SK-N-MC (cell line): Measurements from ENCODE around the gene HSF2BP.
"Not testable (repeated sequence)": the region's sequence is repeated elsewhere in the genome, so short reads cannot be mapped to it uniquely, and the experiment has no call there.

Experiments used
- DNase-seq: peaks from one replicate; pipeline ENCODE4 v3.0.0-alpha.2; 2011; ENCODE audit warnings: low read depth, low spot score
- H3K27ac ChIP-seq: fragments of 200-600 bp; sonication (generic); 2 replicates; pipeline ENCODE4 v1.5.1; 2016; ENCODE audit warnings: mixed run types
- H3K36me3 ChIP-seq: fragments of 200-600 bp; sonication (generic); 2 replicates; pipeline ENCODE4 v1.6.1; 2017; ENCODE audit warnings: antibody characterized with exemption, low read length, mixed read lengths; ENCODE audit not compliant: insufficient read depth
- H3K4me3 ChIP-seq: fragments of 200-600 bp; sonication (generic); 2 replicates; pipeline ENCODE4 v1.5.1; 2016
- H3K9ac ChIP-seq: fragments of 200-600 bp; sonication (generic); 2 replicates; pipeline ENCODE4 v1.8.0; 2017; ENCODE audit warnings: mixed run types, mixed read lengths; ENCODE audit not compliant: insufficient read length
- H3K9me3 ChIP-seq: fragments of 200-600 bp; sonication (generic); 2 replicates; pipeline ENCODE4 v1.6.1; 2017; ENCODE audit warnings: low read depth, mild to moderate bottlenecking, antibody characterized with exemption, low read length, moderate library complexity, mixed read lengths

The HSF2BP gene

GRCh38 chr21:43503892-43504291, 155.4 kb downstream of the HSF2BP start:
- not testable (repeated sequence) for H3K4me3 ChIP-seq, H3K36me3 ChIP-seq, H3K27ac ChIP-seq, H3K9ac ChIP-seq, DNase-seq, H3K9me3 ChIP-seq

- DNase-seq, H3K36me3 ChIP-seq, H3K27ac ChIP-seq, H3K9ac ChIP-seq, H3K9me3 ChIP-seq, H3K4me3 ChIP-seq: not testable (repeated sequence)
Measured at GRCh38 chr21:43503075-43503750, 156.1 kb downstream of the HSF2BP start.

- H3K27ac ChIP-seq, H3K36me3 ChIP-seq, H3K9me3 ChIP-seq, H3K4me3 ChIP-seq, DNase-seq, H3K9ac ChIP-seq: not testable (repeated sequence)
Measured at GRCh38 chr21:43502407-43503071, 156.7 kb downstream of the HSF2BP start.

- H3K36me3 ChIP-seq, H3K27ac ChIP-seq, H3K9ac ChIP-seq, H3K4me3 ChIP-seq, H3K9me3 ChIP-seq, DNase-seq: not testable (repeated sequence)
Measured at GRCh38 chr21:43498924-43499323, 160.4 kb downstream of the HSF2BP start.

- DNase-seq, H3K9ac ChIP-seq, H3K9me3 ChIP-seq, H3K4me3 ChIP-seq, H3K27ac ChIP-seq, H3K36me3 ChIP-seq: not testable (repeated sequence)
Measured at GRCh38 chr21:43498065-43498464, 161.2 kb downstream of the HSF2BP start.

DNA sequence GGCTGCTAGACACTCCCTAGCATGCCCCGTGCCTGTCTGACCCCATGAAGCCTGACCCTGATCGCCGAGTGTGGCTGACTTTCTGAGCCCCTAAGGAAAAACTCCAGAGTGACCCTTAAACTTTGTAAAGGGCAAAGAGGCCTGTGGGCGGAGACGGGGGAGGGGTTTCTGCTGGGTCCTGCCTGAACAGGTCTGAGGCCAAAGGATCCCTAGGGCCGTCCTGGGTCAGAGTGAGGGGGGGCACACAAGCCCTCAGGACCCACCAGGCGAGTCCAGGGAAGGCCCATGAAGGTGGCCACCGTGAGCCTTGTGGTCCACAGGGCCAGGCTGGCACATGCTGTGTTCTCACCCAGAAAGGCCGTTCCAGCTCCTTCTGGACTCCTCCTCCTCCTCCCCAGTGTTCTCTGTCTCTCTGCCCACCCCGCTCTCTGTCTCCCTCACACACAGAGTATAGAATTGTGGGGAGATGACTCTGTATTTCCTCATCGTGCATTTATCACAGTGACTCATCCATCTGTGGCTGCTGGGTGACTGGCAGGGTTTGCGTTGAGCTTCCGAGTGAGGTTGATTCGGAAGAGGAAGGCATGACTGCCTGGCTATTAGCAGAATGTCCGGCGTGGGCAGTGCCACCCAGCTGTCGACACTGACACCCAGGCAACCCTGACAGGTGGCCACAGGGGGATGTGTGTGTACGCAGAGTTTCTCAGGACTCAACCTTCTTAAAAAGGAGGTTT, 164.8 kb downstream of the HSF2BP start:
- H3K36me3 ChIP-seq, H3K27ac ChIP-seq, DNase-seq, H3K4me3 ChIP-seq, H3K9me3 ChIP-seq, H3K9ac ChIP-seq: not testable (repeated sequence)

GRCh38 chr21:43493471-43493870, 165.8 kb downstream of the HSF2BP start:
- not testable (repeated sequence) for H3K9me3 ChIP-seq, H3K9ac ChIP-seq, H3K27ac ChIP-seq, H3K4me3 ChIP-seq, H3K36me3 ChIP-seq, DNase-seq

- H3K36me3 ChIP-seq, DNase-seq: not testable (repeated sequence)
Measured at GRCh38 chr21:43488235-43488634, 171.1 kb downstream of the HSF2BP start.

DNA sequence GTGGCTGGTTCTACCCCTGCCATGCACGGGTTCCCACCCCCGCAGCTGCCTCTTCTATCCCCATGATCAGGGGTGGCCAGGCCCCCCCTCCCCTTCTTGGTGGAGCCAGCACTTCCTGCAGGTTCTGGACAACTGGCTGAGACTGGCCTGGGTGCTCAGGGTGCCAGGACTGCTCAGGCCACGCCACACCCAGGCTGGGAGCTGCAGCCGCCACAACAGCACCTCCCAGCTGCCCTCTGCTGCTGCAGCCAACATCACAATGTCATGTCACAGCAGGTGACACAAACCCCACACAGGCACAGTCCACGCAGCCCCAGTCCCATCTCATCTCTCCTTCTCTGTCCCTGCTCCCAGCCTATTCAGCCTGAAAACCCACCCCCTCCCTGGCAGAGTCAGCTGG, 173.2 kb downstream of the HSF2BP start:
- not testable (repeated sequence) for DNase-seq, H3K27ac ChIP-seq, H3K4me3 ChIP-seq, H3K36me3 ChIP-seq, H3K9ac ChIP-seq, H3K9me3 ChIP-seq

More at GRCh38 chr21:43488235-43488634, 171.1 kb downstream of the HSF2BP start:
- H3K9me3 ChIP-seq, H3K4me3 ChIP-seq, H3K9ac ChIP-seq, H3K27ac ChIP-seq: not testable (repeated sequence)

DNA sequence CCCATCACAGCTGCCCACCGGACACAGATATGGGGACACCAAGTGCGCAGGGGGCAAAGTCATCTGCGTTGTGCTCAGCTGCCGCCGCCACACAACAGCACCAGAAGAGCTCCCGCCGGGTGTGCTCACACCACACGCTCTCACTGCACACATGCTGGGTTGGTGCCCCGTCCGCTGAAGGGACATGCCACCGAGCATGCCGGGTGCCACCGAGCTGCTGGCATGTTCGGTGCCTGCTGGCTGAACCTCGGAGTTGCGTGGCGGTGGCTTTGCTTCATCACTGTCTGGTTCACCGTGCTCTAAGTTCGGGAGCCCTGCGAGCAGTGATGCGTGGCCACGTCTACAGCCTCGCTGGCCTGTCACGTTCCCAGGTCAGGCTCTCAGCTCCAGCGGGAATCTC, 174.3 kb downstream of the HSF2BP start:
- not testable (repeated sequence) for H3K9ac ChIP-seq, H3K27ac ChIP-seq, H3K9me3 ChIP-seq, DNase-seq, H3K36me3 ChIP-seq, H3K4me3 ChIP-seq

- H3K36me3 ChIP-seq, H3K9me3 ChIP-seq, H3K27ac ChIP-seq, H3K4me3 ChIP-seq, DNase-seq, H3K9ac ChIP-seq: not testable (repeated sequence)
Measured at GRCh38 chr21:43479197-43479596, 180.1 kb downstream of the HSF2BP start.
